HL-60 (cell line): ENCODE measurements around the gene DHRSX.

Experiments used
- DNase-seq, 2 experiments: peaks; one replicate each; pipeline ENCODE4 v3.0.0-alpha.2; 2010 to 2020; ENCODE audit warnings: low read depth in 1 of 2, low spot score in 1 of 2
- H3K27ac ChIP-seq: fragments of 250-450 bp; sonication (Bioruptor Pico); replicated peaks from 2 replicates; pipeline ENCODE4 v1.5.1; 2020; ENCODE audit warnings: mild to moderate bottlenecking, moderate library complexity
- H3K27me3 ChIP-seq: fragments of 250-450 bp; sonication (Bioruptor Pico); 2 replicates; pipeline ENCODE4 v1.5.1; 2021; ENCODE audit warnings: mild to moderate bottlenecking, moderate library complexity; ENCODE audit not compliant: insufficient read depth, poor library complexity, severe bottlenecking
- H3K4me3 ChIP-seq: replicated peaks from 2 replicates; pipeline ENCODE4 v1.5.1; 2011; ENCODE audit warnings: mild to moderate bottlenecking, control low read depth, low read length; ENCODE audit not compliant: insufficient read depth
- GABPA ChIP-seq: IDR thresholded peaks from 2 replicates; pipeline ENCODE4 v1.6.1; 2012; ENCODE audit warnings: low read depth
- POLR2AphosphoS5 ChIP-seq: IDR thresholded peaks from 2 replicates; pipeline ENCODE4 v1.6.1; 2012; ENCODE audit warnings: low read depth
- SPI1 ChIP-seq: IDR thresholded peaks from 2 replicates; pipeline ENCODE4 v1.6.1; 2012; ENCODE audit warnings: low read depth, mild to moderate bottlenecking, borderline replicate concordance
- TF ChIP-seq, protein P1 (sequence below): IDR thresholded peaks from one replicate; pipeline ENCODE4 v1.5.1; 2011; ENCODE audit warnings: low read length, control low read depth, inconsistent platforms; ENCODE audit not compliant: insufficient read depth
- TF ChIP-seq, protein P2 (sequence below): IDR thresholded peaks from 2 replicates; pipeline ENCODE4 v1.6.1; 2012; ENCODE audit warnings: low read depth; ENCODE audit not compliant: insufficient replicate concordance

DHRSX gene

DNA sequence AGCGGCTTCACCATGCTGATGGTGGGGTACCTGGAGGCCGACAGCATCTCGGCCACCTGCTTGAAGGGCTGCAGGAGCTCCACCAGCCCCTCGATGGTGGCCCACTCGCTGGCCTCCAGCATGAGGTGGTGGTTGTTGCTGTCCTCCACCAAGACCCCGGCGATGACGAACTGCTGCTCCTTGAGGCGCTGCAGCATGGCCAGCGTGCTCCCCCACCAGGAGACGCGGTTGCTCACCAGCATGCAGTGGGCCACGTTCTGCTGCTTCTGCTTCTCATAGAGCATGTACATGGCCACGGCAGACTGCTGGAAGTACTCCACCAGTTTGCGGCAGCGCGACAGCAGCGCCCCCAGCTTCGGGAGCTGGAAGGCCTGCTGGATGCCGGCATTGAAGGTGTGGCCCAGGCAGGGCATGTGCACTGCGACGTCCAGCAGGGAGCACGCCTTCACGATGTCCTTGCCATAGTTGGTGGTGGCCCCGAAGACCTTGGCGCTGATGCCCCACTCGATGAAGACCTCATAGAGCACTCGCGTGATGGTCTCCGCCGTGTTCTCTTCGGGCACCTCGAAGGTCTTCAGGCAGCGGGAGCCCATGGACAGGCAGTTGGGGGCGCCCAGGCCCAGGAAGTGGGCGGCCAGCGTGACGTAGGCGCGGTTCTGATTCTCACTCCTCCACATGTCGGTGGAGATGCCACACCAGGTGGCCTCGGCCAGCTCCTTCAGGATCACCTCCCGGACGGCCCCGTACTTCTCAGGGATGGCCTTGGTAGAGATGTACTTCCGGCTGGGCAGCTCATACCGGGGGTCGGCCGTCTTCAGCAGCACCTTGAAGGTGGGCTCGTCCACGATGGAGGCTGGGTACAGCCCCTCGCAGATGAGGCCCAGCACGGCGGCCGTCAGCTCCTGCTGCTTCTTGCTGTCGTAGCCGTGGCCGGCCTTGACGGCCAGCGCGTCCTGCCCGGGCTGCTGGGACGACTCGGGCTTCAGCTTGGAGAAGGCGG lies 11.0 kb downstream of the DHRSX start:
- Histone ChIP-seq H3K4me3 (no peak overlapping the region), H3K27ac (no peak overlapping the region), H3K27me3 (no peaks in the 10 kb centered on the region)
- no peak for DNase-seq
- TF ChIP-seq GABPA (no peak), POLR2AphosphoS5 (no peak), SPI1 (no peak)
- TF ChIP-seq, protein P1, sequence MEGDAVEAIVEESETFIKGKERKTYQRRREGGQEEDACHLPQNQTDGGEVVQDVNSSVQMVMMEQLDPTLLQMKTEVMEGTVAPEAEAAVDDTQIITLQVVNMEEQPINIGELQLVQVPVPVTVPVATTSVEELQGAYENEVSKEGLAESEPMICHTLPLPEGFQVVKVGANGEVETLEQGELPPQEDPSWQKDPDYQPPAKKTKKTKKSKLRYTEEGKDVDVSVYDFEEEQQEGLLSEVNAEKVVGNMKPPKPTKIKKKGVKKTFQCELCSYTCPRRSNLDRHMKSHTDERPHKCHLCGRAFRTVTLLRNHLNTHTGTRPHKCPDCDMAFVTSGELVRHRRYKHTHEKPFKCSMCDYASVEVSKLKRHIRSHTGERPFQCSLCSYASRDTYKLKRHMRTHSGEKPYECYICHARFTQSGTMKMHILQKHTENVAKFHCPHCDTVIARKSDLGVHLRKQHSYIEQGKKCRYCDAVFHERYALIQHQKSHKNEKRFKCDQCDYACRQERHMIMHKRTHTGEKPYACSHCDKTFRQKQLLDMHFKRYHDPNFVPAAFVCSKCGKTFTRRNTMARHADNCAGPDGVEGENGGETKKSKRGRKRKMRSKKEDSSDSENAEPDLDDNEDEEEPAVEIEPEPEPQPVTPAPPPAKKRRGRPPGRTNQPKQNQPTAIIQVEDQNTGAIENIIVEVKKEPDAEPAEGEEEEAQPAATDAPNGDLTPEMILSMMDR = no peak
- TF ChIP-seq, protein P2, sequence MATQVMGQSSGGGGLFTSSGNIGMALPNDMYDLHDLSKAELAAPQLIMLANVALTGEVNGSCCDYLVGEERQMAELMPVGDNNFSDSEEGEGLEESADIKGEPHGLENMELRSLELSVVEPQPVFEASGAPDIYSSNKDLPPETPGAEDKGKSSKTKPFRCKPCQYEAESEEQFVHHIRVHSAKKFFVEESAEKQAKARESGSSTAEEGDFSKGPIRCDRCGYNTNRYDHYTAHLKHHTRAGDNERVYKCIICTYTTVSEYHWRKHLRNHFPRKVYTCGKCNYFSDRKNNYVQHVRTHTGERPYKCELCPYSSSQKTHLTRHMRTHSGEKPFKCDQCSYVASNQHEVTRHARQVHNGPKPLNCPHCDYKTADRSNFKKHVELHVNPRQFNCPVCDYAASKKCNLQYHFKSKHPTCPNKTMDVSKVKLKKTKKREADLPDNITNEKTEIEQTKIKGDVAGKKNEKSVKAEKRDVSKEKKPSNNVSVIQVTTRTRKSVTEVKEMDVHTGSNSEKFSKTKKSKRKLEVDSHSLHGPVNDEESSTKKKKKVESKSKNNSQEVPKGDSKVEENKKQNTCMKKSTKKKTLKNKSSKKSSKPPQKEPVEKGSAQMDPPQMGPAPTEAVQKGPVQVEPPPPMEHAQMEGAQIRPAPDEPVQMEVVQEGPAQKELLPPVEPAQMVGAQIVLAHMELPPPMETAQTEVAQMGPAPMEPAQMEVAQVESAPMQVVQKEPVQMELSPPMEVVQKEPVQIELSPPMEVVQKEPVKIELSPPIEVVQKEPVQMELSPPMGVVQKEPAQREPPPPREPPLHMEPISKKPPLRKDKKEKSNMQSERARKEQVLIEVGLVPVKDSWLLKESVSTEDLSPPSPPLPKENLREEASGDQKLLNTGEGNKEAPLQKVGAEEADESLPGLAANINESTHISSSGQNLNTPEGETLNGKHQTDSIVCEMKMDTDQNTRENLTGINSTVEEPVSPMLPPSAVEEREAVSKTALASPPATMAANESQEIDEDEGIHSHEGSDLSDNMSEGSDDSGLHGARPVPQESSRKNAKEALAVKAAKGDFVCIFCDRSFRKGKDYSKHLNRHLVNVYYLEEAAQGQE = no peak

DNA sequence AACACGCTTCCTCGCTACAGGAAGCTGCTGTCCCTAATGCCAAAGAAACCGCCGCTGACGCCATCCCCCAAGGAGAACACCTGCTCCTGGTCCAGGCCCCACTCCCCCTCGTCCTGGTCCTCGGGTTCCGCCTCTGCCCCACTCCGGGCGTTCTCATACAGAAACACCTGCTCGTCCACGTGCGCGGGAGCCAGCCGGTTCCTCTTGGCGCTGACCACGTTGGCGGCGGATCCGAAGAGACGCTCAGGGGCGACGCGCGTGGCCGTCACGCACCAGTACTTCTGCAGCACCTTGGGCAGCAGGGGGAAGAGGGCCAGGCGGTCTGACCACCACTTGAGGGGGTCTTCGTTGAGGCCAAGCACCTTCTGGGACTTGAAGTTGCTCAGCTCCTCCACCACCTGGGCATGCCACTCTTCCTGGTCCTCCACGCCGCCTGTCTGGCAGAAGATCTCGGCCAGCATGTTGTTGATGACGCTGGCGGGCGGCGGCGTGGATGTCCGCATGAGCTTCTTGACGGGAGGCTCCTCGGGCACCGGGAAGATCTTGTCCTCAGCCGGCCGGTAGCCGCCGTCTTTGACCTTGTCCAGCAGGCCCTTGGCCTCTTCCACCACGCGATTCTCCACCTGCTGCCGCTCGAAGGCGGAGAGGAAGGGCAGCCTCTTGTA lies 12.0 kb downstream of the DHRSX start:
- TF ChIP-seq, protein P1 = no peak
- TF ChIP-seq GABPA (no peak), POLR2AphosphoS5 (no peak), SPI1 (no peak)
- TF ChIP-seq, protein P2 = no peak
- Histone ChIP-seq H3K27ac (no peak overlapping the region), H3K4me3 (no peak overlapping the region), H3K27me3 (no peaks in the 10 kb centered on the region)
- no peak for DNase-seq

DNA sequence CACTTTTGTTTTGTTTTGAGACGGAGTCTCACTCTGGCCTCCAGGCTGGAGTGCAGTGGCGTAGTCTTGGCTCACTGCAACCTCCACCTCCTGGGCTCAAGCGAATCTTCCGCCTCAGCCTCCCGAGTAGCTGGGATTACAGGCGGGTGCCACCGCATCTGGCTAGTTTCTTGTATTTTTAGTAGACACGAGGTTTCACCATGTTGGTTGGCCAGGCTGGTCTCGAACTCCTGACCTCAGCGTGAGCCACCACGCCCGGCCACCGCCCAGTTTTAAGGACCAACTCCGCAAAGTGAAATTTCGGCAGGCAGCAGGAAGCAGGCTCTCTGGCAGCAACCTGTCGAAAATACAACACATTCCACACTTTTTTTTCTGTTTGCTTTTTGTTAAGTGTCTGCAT lies 13.4 kb downstream of the DHRSX start:
- H3K27ac ChIP-seq = no peak overlapping the region
- TF ChIP-seq, protein P2 = no peak
- TF ChIP-seq SPI1 (no peak), GABPA (no peak), POLR2AphosphoS5 (no peak)
- TF ChIP-seq, protein P1 = no peak
- no peak for DNase-seq
- no peak overlapping the region for H3K4me3 ChIP-seq
- no peaks in the 10 kb centered on the region for H3K27me3 ChIP-seq
